HG03135 (cell line): ENCODE data around the gene MTCH1.

ENCODE experiments used
- ATAC-seq: cut with Tn5 transposase; IDR thresholded peaks from one replicate; pipeline ENCODE4 v1.9.1; 2021; ENCODE audit warnings: mild to moderate bottlenecking, moderate library complexity; ENCODE audit not compliant: unreplicated experiment

MTCH1 gene

DNA sequence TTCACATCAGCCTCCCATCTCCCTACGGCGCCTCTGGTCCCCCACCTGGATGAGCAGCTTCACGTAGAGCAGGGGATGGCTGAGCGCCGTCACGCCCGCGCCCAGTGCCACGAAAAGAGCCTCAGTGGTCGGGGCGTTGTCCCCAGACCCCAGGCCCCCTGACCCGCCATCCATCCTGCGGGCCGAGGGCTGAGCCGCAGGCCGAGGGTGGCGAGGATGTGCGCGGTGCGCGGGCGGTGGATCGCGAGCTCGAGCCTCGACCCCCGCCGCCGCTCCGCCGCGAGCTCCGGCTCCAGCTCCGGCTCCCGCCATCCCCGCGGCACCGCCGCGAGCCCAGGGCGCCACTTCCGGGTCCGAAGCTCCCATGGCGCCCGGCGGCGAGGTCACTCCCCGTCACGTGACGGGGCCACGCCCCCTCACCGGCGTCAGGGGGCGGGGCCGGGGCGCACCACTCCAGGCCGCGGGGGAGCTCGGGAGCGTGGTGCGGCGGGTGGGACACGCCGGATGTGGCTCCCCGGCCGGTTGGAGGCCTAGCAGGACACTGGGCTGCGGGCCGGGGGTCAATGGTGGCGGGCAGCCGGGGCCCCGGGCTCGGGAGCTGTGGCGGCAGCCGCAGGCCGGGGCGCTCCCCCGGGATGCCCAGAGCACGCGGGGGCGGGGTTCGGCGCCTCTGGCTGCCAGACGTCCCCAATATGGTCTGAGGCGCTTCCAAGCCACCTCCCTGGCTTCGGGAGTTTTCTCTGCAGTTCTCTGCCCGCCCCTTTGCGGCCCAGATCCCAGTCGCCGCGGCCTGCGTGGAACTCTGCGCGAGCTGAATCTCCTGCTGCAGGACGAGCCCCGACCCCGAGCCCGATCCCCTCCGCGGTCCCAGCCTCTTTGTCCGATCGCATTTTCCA is at the start of gene MTCH1:
MTCH1 (minus strand) TSS at position 389 of the 896 bp plus-strand sequence; CDS start at position 366, 23 bp downstream.
- ATAC-seq = peak; percentile 82

GRCh38 chr6:37033819-37034795 is 48.1 kb upstream of the MTCH1 start:
- no peak for ATAC-seq

- no peak for ATAC-seq
Observed at GRCh38 chr6:37033255-37033654, 47.3 kb upstream of the MTCH1 start.

DNA sequence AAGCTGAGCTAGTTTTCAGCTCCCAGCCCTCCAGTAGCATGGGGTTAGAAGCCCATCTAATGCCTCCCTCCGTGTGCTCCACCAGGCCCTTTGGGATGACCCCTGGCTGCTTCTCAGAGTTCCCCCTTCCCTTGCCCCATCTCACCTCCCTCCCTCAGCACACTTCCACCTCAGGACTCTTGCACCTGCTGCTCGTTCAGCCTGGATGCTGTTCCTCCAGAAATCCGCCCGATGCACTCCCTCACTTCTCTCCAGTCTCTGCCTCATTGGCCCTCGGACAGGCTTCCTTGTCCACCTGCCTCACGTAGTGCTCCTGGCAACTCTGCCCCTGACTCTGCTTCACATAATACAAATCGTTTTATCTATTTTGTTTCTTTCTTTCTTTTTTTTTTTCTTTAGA is 46.2 kb upstream of the MTCH1 start:
- no peak for ATAC-seq

DNA sequence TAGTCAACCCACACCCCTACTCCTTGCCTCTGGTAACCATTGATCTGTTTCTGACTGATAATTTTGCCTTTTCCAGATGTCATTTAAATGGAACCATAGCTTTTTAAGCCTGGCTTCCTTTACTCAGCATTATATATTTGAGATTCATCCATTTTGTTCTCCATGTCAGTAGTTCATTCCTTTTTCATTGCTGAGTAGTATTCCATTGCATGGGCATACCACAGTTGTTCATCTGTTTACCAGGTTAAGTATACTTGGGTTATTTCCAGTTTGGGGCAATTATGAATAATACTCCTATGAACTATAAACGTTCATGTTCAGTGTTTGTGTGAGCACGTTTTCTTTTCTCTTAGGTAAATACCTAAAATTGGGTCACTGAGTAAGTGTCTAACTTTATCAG is 44.6 kb upstream of the MTCH1 start:
- no peak for ATAC-seq

DNA sequence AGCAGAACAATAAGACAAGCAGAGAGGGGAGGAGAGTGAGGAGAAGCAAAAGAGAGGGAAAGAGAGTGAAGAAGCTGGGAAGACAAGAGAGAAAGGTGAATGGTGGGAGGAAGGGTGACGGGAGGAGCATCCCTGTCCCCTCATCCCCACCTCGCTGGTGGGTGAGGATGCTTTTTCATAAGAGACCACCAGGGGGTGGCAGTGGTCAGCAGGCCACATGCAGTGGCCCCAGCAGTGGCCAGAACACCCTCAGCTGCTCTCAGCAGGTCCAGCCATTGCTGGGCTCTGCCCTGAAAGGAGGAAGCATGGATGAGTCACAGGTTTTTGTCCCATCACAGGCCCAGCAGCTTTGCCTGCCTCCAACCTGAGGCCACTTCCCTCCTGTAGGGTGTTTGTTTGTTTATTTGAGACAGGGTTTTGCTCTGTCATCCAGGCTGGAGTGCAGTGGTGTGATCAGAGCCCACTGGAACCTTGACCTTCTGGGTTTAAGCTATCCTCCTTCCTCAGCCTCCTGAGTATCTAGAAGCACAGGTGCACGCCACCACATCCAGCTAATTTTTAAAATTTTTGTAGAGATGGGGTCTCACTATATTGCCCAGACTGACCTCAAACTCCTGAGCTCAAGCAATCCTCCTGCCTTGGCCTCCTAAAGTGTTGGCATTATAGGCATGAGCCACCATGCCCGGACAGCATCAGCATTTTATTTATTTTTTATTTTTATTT is 43.4 kb upstream of the MTCH1 start:
- ATAC-seq = no peak

DNA sequence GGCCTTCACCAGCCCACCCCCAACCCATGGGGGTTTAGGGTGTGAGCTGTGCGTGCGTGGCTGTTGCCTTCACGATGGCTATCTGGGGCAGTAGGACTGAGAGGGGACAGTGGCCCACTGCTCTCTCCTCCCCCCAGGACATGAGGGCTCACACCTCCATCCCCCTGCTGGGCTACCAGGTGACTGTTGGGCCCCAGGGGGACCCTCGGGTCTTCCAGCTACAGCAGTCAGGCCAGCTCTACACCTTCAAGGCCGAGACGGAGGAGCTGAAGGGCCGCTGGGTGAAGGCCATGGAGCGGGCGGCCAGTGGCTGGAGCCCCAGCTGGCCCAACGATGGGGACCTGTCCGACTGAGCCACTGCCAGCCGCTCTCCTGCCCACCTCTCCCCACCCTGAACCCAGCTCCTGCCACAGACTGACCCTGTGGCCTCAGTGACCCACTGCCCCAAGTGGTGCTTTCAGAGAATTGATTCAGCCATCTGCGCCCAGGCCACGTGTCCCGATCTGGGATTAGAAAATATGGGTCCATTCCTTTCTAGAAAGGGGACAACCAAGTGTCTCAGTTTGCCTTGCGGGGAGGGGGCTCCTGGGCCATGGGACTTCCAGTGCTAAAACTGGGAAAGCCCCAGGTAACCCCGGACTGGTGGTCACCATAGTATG is 41.9 kb upstream of the MTCH1 start:
- no peak for ATAC-seq

DNA sequence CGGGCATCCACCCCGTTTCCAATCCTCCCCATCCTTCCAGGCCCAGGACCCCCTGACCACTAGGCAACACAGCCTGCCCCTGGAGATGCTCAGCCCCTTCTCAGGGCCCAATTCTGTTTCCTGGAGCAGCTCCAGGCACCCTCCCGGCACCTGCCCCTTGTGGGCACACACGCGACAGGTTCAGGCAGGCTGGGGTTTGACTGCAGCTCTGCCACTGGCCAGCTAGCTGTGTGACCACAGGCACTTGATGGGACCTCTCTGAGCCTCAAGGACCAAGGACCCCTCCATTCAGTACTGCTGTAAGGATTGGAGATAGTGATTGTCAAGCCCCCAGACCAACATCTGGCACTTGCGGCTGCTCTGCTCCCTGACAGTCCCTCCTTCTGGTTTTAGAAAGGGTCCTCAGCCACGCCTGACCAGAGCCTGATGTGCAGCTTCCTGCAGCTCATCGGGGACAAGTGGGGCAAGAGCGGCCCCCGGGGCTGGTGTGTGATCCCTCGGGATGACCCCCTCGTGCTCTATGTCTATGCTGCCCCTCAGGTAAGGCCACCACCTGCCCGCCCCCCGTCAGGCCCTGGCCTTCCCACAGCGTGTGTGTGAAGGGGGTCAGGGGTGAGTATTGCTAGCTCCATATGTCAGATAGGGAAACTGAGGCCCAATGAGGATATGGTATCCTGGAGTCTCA is 41.2 kb upstream of the MTCH1 start:
- no peak for ATAC-seq

GRCh38 chr6:37025621-37026466 is 39.8 kb upstream of the MTCH1 start:
- ATAC-seq = no peak

DNA sequence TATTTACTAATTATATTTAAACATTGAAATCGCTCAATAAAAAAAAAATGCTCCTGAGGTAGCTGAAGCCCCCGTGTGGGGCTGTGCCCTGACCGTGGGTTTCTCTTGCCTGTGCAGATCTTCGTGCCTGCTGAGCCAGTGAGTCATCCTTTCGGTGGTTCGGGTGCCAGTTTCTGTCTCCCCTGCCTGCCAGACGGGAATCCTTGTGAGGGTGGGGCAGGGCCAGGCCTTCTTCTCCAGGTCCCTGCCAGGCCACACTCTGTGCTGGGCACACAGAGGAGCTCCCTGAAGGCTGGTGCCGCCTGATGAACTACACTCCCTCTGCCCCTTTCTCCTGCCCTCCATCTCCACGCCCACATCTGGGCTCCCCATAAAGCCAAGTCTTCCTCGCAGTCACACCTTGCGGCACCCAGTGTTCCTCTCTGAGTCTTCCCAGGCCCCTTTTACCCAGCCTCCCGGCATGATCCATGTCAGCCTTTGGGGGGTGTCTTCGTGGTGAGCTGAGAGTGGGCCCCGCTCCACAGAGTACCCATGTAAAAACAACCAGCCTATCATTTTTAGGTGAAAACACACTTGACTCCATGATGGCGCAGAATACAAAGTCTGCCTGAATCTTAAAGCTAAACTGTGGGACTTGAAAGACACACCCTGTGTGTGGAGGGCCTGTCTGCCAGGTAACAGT is 38.8 kb upstream of the MTCH1 start:
- ATAC-seq = no peak

- ATAC-seq = no peak
Observed at GRCh38 chr6:37022135-37022863, 36.3 kb upstream of the MTCH1 start.

DNA sequence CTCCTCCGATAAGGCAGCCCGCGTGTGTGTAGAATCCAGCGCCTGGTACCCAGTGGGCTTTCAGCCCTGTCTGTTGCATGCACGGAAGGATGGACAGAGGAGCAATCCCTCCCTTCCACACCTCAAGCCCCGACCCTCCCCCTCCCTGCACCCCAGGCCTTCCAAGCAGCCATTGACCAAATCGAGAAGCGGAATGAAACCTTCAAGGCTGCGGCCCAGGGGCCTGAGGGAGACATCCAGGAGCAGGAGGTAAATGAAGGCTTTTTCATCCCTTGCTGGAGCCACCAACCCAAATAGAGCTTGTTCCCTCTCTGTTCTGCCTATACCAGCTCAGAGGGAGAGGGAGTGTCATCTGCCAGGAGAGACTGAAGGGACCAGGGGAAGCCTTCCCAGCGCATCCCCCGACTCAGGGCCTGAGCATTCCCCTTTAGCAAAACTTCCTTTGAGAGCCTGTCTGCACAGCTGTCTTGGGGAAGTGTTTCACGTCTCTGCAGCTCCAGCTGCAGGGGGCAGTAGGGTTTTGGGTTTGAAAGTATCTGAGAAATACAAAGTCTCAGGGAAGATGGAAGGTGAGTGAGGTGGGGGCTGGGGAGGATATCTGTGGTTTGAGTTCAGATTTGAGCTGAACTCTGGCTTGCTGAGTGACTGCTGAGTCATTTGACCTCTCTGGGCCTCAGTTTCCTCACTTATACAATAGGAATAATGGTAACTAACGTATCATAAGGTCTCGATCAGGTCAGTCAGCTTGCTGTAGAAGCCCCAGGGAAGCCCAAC is 35.5 kb upstream of the MTCH1 start:
- no peak for ATAC-seq

GRCh38 chr6:37020812-37021211 is 34.8 kb upstream of the MTCH1 start:
- ATAC-seq = no peak

GRCh38 chr6:37020381-37020780 is 34.4 kb upstream of the MTCH1 start:
- no peak for ATAC-seq

GRCh38 chr6:37019065-37019450 is 33.1 kb upstream of the MTCH1 start:
- ATAC-seq = no peak

GRCh38 chr6:37018198-37019064 is 32.4 kb upstream of the MTCH1 start:
- ATAC-seq = peak; percentile 85
